Heart left ventricle (tissue), 16 donors: ENCODE data around the gene C4BPA. TPM values are rescaled to one million over a fixed set of nuclear protein-coding genes. Genes with fewer than 3 reads are reported as not detected.

Experiments
- ATAC-seq, 4 donors: fragments of 200-7000 bp; cut with Tn5 transposase; one replicate each; pipeline ENCODE4 v1.9.1; 2020 to 2022; ENCODE audit warnings: moderate library complexity in 4 of 4, mild to moderate bottlenecking in 3 of 4, moderate number of reproducible peaks in 1 of 4
- DNase-seq, 5 donors: peaks; one replicate each; pipeline ENCODE4 v3.0.0-alpha.2; 2020
- H3K27ac ChIP-seq, 12 donors: fragments of 200-600 bp; sonication (generic) in 4 of 12; one replicate each; pipeline versions ENCODE4 v1.5.0 to v1.8.0; 2016 to 2022; ENCODE audit warnings: mild to moderate bottlenecking in 2 of 12
- H3K27me3 ChIP-seq, 9 donors: fragments of 200-600 bp; sonication (generic) in 2 of 9; one replicate each; pipeline versions ENCODE4 v1.5.1 to v1.8.0; 2016 to 2022; ENCODE audit warnings: mild to moderate bottlenecking in 3 of 9
- H3K36me3 ChIP-seq, 9 donors: fragments of 200-600 bp; sonication (generic) in 2 of 9; one replicate each; pipeline versions ENCODE4 v1.5.0 to v1.8.0; 2018 to 2022; ENCODE audit warnings: mild to moderate bottlenecking in 2 of 9
- H3K4me1 ChIP-seq, 12 donors: fragments of 200-600 bp; sonication (generic) in 4 of 12; one replicate each; pipeline versions ENCODE4 v1.5.0 to v1.8.0; 2016 to 2022; ENCODE audit warnings: mild to moderate bottlenecking in 3 of 12
- H3K4me3 ChIP-seq, 12 donors: fragments of 200-600 bp; sonication (generic) in 4 of 12; one replicate each; pipeline versions ENCODE4 v1.5.0 to v1.8.0; 2017 to 2022; ENCODE audit warnings: mild to moderate bottlenecking in 9 of 12, moderate library complexity in 4 of 12
- H3K9me3 ChIP-seq, 12 donors: fragments of 200-600 bp; sonication (generic) in 4 of 12; one replicate each; pipeline versions ENCODE4 v1.5.0 to v1.8.0; 2016 to 2022; ENCODE audit warnings: mild to moderate bottlenecking in 1 of 12
- POLR2A ChIP-seq, 2 donors: fragments of 450-650 bp; IDR thresholded peaks; one replicate each; pipeline ENCODE4 v1.6.1; 2017; ENCODE audit warnings: antibody characterized with exemption in 2 of 2, mild to moderate bottlenecking in 2 of 2, moderate library complexity in 2 of 2
- WGBS, 4 donors: extraction: QIAGEN DNeasy Blood & Tissue Kit in 2 of 4; methylation state at CpG; one replicate each; pipeline versions ENCODE4 v1.1.5 to v1.1.7; 2013 to 2018; 5-methylcytosine and 5-hydroxymethylcytosine counted together
- intact Hi-C, 10 donors: fragments of 100-400 bp; cut with DNase I; formaldehyde crosslinking; loops; one replicate each; pipeline versions ENCODE4 v1.11.1 to v1.14.2; 2022
- polyA plus RNA-seq, 2 donors: library from polyadenylated mRNA; stranded (reverse); fragments of 200-250 nt; gene quantifications; one replicate each; pipeline ENCODE4 v1.2.3, GENCODE V29; 2013
- total RNA-seq, 9 donors: library from RNA; depleted of rRNA in 2 of 9; stranded (reverse); fragments of >200 nt in 2 of 9; fragmentation: NEBNext Ultra II Directional in 3 of 9; extraction: Animal tissue kit (Norgen Biotek cat#: 25700) in 3 of 9; gene quantifications; one replicate each; pipeline versions ENCODE4 v1.1.0 to v1.2.4, GENCODE V29; 2016 to 2023
- TF ChIP-seq, protein P1 (sequence below), 12 donors: fragments of 200-600 bp; sonication (generic) in 4 of 12; IDR thresholded peaks; one replicate each; pipeline versions ENCODE4 v1.5.0 to v1.8.0; 2018 to 2022; ENCODE audit warnings: antibody characterized with exemption in 12 of 12, mild to moderate bottlenecking in 5 of 12
- donor health status: ischemic (EF 13 %, LVEDD 7.1; RV severe dilation, severe dysfunction).
- donor health status: healthy with polysubstance abuse.
- donor health status: DM: no; HTN: yes; CAD: no.
- donor health status: DM: no; HTN: no; CAD: no.
- donor health status: ischemic (EF 25% LVEDD 6.9; RV normal size, moderate dysfunction).
- donor health status: ischemic (EF 25% LVEDD 5.7; RV mildly dilated, moderate dysfunction).
- donor health status: healthy.
- donor health status: DM: yes; HTN: yes; CAD: no.
- donor health status: ischemic (EF 35%, LVEDD 5.7; RV mildly dilated, moderate dysfunction).
- donor health status: nonischemic (EF 11% LVEDD 7.7; RV severe dilation, severe dysfunction).
- donor health status: DM: yes; HTN: yes; CAD: no.
- donor health status: PGD.
- donor health status: ischemic (EF 29% LVEDD 5.4; RV normal size, mild dysfunction).
- donor health status: nonischemic (EF 23%, LVEDD 6.1; RV moderate dilation, normal function).

C4BPA gene
- total and polyA plus RNA-seq, 11 donors: 0.03 TPM; not detected in 10

- Histone ChIP-seq H3K36me3 (peaks cover 0 to 74% (median 54%) of the 10 kb centered on the region in 9 donors), H3K9me3 (no peaks in the 10 kb centered on the region)
- WGBS, 4 donors: 91 to 98% (median 93%) methylated on average over 1 of the region's 1 CpG
These were observed 42.0 kb upstream of the C4BPA start for GRCh38 chr1:207062058-207062457.

GRCh38 chr1:207063014-207063413 is 41.0 kb upstream of the C4BPA start:
- Histone ChIP-seq H3K36me3 (peaks cover 0 to 80% (median 64%) of the 10 kb centered on the region in 9 donors), H3K4me3 (no peak overlapping the region), H3K27ac (peak overlapping the region in 6 of 12 donors; percentile 3 to 42 (median 26)), H3K27me3 (no peaks in the 10 kb centered on the region), H3K4me1 (peaks cover 0 to 42% (median 13%) of the 10 kb centered on the region in 12 donors), H3K9me3 (no peaks in the 10 kb centered on the region)
- 88 to 98% (median 95%) methylated on average over 5 of the region's 5 CpGs for WGBS, 4 donors
- DNase-seq (no peak), ATAC-seq (no peak)
- TF ChIP-seq POLR2A (IDR thresholded peaks at IDR 0.05): no peak
- TF ChIP-seq, protein P1, sequence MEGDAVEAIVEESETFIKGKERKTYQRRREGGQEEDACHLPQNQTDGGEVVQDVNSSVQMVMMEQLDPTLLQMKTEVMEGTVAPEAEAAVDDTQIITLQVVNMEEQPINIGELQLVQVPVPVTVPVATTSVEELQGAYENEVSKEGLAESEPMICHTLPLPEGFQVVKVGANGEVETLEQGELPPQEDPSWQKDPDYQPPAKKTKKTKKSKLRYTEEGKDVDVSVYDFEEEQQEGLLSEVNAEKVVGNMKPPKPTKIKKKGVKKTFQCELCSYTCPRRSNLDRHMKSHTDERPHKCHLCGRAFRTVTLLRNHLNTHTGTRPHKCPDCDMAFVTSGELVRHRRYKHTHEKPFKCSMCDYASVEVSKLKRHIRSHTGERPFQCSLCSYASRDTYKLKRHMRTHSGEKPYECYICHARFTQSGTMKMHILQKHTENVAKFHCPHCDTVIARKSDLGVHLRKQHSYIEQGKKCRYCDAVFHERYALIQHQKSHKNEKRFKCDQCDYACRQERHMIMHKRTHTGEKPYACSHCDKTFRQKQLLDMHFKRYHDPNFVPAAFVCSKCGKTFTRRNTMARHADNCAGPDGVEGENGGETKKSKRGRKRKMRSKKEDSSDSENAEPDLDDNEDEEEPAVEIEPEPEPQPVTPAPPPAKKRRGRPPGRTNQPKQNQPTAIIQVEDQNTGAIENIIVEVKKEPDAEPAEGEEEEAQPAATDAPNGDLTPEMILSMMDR (IDR thresholded peaks at IDR 0.05): no peak
- intact Hi-C loops: no loop called here

More at GRCh38 chr1:207062058-207062457, 42.0 kb upstream of the C4BPA start:
- H3K4me3 ChIP-seq: no peak overlapping the region
- peak overlapping the region in 4 of 12 donors; percentile 14 to 42 (median 25) for H3K27ac ChIP-seq
- no peak for ATAC-seq
- H3K4me1 ChIP-seq: peaks cover 0 to 51% (median 14%) of the 10 kb centered on the region in 12 donors
- no peak for TF ChIP-seq POLR2A (IDR thresholded peaks at IDR 0.05)
- TF ChIP-seq, protein P1 (IDR thresholded peaks at IDR 0.05): no peak
- intact Hi-C loops: no loop called here
- DNase-seq: no peak
- H3K27me3 ChIP-seq: no peaks in the 10 kb centered on the region

DNA sequence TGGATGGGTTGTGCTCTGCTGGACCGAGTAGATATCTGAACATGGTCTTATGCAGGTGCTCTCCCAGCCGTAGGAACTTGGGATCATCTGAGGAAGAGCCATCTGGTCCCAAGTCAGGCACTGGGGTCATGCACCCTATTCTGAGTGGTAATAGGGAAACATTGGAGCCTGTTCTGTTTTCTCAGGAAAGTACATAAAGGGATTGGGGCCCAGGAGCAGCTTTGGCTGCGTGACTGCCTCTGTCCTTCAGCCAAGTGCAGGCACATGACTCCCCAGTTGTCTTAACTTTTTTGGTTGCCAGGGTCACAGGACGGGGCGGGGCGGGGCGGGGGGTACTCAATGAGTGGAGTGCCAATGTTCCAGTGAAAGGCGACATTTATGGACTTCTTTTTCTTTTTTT is 39.5 kb upstream of the C4BPA start:
- H3K4me3 ChIP-seq: peak overlapping the region in 5 of 12 donors; percentile 30 to 56 (median 43)
- no peaks in the 10 kb centered on the region for H3K9me3 ChIP-seq
- H3K4me1 ChIP-seq: peaks cover 0 to 41% (median 11%) of the 10 kb centered on the region in 12 donors
- intact Hi-C loops: no loop called here
- H3K27me3 ChIP-seq: no peaks in the 10 kb centered on the region
- ATAC-seq (peak; percentile 69 to 88 (median 77)), DNase-seq (peak in 4 of 5 donors; percentile 47 to 56 (median 53))
- WGBS, 4 donors: 44 to 79% (median 53%) methylated on average over 7 to 8 of the region's 8 CpGs
- peaks cover 0 to 93% (median 79%) of the 10 kb centered on the region in 9 donors for H3K36me3 ChIP-seq
- peak overlapping the region in 10 of 12 donors; percentile 37 to 85 (median 70) for H3K27ac ChIP-seq
- TF ChIP-seq POLR2A (IDR thresholded peaks at IDR 0.05): no peak
- TF ChIP-seq, protein P1 (IDR thresholded peaks at IDR 0.05): no peak

- Histone ChIP-seq H3K4me1 (peaks cover 0 to 56% (median 8%) of the 10 kb centered on the region in 12 donors), H3K4me3 (peak overlapping the region in 4 of 12 donors; percentile 40 to 56 (median 44)), H3K36me3 (peaks cover 0 to 95% (median 86%) of the 10 kb centered on the region in 9 donors), H3K9me3 (no peaks in the 10 kb centered on the region), H3K27ac (peak overlapping the region in 7 of 12 donors; percentile 3 to 85 (median 34)), H3K27me3 (no peaks in the 10 kb centered on the region)
- ATAC-seq: no peak
- TF ChIP-seq POLR2A (IDR thresholded peaks at IDR 0.05): no peak
- TF ChIP-seq, protein P1 (IDR thresholded peaks at IDR 0.05): no peak
- intact Hi-C loops: no loop called here
- WGBS, 4 donors: 51 to 60% (median 55%) methylated on average over 3 of the region's 3 CpGs
- DNase-seq: no peak
These were observed 36.8 kb upstream of the C4BPA start for GRCh38 chr1:207067185-207067584.
